Measurements from ENCODE around the gene IL22RA2. TPM values are rescaled to one million over a fixed set of nuclear protein-coding genes. Genes with fewer than 3 reads are reported as not detected.
A peak's percentile ranks its signal among the peaks of the same experiment; 100 is the strongest.

IL22RA2 gene
- total RNA-seq, 4 donors from 2014 or later, result not detected

DNA sequence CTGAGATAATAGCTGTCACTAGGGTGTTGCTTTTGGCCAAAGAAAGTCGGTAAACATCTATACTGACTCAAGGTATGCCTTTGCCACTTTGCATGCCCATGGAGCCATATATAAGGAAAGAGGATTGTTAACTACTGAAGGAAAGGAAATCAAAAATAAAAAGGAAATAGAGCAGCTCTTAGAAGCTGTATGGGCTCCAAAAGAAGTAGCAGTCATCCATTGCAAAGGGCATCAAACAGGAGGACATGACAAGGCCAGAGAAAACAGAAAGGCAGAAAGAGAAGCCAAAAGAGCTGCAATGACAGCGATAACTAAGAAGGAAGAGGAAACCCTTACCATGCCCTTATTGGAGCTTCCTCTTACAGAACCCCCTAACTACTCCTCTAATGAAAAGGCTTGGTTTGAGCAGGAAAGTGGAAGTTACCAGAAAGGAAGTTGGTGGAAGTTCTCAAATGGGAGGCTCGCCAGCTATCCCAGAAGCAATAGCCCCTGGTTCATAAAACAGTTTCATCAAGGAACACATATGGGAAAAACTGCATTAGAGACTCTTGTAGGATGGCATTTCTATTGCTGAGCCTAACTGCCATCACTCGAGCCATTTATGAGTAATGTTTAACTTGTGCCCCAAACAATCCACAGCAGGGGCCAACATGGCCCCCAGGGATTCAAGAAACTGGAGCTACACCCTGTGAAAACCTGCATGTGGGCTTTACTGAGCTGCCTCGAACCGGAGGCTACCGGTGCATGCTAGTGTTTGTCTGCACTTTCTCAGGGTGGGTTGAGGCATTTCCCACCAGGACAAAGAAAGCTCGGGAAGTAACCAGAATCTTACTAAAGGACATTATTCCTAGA is 7.0 kb downstream of the IL22RA2 start:
- Histone ChIP-seq H3K4me1 (peaks cover 0 to 3% (median 0%) of the 10 kb centered on the region in 4 donors), H3K27me3 (no peaks in the 10 kb centered on the region), H3K4me3 (no peak overlapping the region), H3K27ac (no peak overlapping the region), H3K36me3 (no peaks in the 10 kb centered on the region), H3K9me3 (no peaks in the 10 kb centered on the region)
- 78 to 82% methylated on average over 8 of the region's 8 CpGs for WGBS, 2 donors
- DNase-seq (ENCODE audit: low spot score in 2 of 2), result no peak
- TF ChIP-seq EP300 (IDR thresholded peaks at IDR 0.05), result peak in 1 of 2 donors; percentile 15
- no peak for TF ChIP-seq POLR2A (IDR thresholded peaks at IDR 0.05)

DNA sequence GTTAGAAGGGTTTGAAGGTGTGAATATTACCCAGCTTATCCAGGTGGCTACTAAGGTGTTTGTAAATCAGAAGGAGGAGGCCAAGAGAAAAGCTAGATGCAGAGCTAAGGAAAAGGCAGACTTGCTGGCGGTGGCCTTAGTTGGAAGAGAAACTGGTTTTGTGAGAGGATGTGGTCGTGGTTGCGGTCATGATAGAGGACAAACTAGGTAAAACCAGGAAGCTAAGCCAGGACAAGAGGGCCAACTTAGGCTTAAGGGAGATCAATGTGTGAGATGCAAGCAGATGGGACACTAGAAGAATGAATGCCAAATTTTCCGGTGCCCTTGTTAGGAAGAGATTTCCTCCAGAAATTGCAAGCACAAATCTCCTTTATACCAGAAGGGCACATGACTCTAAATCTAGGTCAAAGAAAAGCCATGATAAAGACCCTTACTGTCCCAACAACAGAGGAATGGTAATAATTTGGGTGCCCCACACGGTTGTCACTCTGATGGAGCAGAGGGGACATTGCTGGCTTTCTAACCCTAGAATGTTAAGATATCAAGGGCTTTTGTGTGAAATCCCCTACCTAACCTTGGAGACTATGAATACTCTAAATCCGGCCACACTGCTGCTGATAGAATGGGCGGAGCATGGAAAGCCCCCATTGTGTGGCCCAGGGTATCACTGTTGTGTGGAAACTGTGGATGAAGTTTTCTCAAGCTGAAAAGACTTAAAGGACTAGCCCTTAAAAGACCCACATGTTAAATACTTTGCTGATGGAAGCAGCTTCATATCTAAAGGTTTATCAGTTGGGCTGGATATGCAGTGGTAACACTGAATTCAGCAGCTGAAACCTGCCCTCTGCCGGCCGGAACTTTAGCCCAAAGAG is 7.8 kb downstream of the IL22RA2 start:
- 78 to 87% methylated on average over 9 of the region's 9 CpGs for WGBS, 2 donors

DNA sequence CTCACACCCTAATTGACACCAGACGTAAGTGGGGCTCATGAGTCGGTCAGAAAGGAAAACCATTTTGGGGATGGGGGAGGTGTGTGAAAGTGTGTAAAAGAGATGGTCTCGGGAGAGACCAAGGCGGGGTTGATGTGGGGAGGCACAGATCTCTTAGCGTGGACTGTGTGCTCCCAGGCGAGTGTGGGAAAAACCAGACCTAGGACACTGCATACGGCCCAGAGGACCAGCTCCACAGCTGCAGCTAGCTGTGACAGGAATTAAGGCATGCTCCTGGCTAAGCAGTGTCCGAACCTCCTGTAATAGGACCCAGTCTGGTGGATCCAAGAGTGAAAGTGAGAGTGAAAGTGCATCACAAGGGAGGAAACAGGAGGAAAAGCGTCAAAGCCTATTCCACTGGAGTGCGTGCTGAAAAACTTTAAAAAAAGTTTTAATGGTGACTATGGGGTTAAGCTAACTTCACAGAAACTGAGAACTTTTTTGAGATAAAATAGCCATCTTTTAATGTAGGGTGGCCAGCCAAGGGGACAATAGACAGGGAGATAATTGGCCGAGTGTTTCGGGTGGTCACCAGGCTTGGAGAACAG is 9.6 kb downstream of the IL22RA2 start:
- Histone ChIP-seq H3K27me3 (no peaks in the 10 kb centered on the region), H3K4me3 (no peak overlapping the region), H3K27ac (no peak overlapping the region), H3K9me3 (no peaks in the 10 kb centered on the region), H3K4me1 (no peaks in the 10 kb centered on the region), H3K36me3 (no peaks in the 10 kb centered on the region)
- DNase-seq (ENCODE audit: low spot score in 2 of 2), result no peak
- TF ChIP-seq, protein P1, sequence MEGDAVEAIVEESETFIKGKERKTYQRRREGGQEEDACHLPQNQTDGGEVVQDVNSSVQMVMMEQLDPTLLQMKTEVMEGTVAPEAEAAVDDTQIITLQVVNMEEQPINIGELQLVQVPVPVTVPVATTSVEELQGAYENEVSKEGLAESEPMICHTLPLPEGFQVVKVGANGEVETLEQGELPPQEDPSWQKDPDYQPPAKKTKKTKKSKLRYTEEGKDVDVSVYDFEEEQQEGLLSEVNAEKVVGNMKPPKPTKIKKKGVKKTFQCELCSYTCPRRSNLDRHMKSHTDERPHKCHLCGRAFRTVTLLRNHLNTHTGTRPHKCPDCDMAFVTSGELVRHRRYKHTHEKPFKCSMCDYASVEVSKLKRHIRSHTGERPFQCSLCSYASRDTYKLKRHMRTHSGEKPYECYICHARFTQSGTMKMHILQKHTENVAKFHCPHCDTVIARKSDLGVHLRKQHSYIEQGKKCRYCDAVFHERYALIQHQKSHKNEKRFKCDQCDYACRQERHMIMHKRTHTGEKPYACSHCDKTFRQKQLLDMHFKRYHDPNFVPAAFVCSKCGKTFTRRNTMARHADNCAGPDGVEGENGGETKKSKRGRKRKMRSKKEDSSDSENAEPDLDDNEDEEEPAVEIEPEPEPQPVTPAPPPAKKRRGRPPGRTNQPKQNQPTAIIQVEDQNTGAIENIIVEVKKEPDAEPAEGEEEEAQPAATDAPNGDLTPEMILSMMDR (IDR thresholded peaks at IDR 0.05), result no peak
- TF ChIP-seq POLR2A (IDR thresholded peaks at IDR 0.05) (no peak), EP300 (IDR thresholded peaks at IDR 0.05) (no peak)
- WGBS, 2 donors, result 81 to 92% methylated on average over 12 of the region's 12 CpGs

More for the DNA sequence above, 7.8 kb downstream of the IL22RA2 start:
- Histone ChIP-seq H3K4me3 (no peak overlapping the region), H3K36me3 (no peaks in the 10 kb centered on the region), H3K27ac (no peak overlapping the region), H3K27me3 (no peaks in the 10 kb centered on the region), H3K4me1 (no peaks in the 10 kb centered on the region), H3K9me3 (no peaks in the 10 kb centered on the region)
- no peak for DNase-seq (ENCODE audit: low spot score in 2 of 2)
- TF ChIP-seq POLR2A (IDR thresholded peaks at IDR 0.05) (no peak), EP300 (IDR thresholded peaks at IDR 0.05) (no peak)
- TF ChIP-seq, protein P1 (IDR thresholded peaks at IDR 0.05), result peak in 1 of 5 experiments; percentile 29

DNA sequence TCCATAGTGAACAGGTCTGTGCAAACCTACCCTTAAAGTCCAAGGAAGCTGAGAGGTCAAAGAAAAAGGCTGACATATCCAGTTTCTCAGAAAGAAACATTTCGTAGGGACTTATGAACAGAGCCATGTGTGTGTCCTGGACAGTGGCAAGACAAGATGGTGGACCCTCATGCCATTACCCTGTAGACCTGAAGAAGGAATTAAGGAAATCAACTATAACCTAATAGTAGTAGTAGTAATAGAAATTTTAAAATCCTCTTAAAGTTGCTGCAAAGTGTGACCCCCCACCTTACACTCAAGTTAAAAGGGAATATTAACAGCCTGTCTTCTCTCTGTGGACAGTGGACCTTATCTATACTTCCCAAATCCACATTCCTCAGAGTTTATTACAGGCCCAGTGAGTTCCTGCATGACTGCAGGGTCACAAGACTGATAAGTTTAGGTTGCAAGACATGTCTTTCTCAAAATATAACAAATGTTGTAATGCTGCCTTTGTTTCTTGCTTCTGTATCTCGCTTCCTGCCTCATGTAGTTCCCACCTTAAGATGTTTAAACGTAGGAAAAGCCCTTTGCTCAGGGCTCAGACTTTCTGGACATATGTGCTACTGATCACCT is 10.6 kb downstream of the IL22RA2 start:
- DNase-seq (ENCODE audit: low spot score in 2 of 2), result no peak
- no peak overlapping the region for H3K4me3 ChIP-seq
- H3K9me3 ChIP-seq, result no peaks in the 10 kb centered on the region
- no peaks in the 10 kb centered on the region for H3K36me3 ChIP-seq
- no peaks in the 10 kb centered on the region for H3K27me3 ChIP-seq
- no peak overlapping the region for H3K27ac ChIP-seq
- WGBS, 2 donors, result 74 to 82% methylated on average over 3 of the region's 3 CpGs
- TF ChIP-seq POLR2A (IDR thresholded peaks at IDR 0.05) (no peak), EP300 (IDR thresholded peaks at IDR 0.05) (no peak)
- TF ChIP-seq, protein P1 (IDR thresholded peaks at IDR 0.05), result no peak
- no peaks in the 10 kb centered on the region for H3K4me1 ChIP-seq

DNA sequence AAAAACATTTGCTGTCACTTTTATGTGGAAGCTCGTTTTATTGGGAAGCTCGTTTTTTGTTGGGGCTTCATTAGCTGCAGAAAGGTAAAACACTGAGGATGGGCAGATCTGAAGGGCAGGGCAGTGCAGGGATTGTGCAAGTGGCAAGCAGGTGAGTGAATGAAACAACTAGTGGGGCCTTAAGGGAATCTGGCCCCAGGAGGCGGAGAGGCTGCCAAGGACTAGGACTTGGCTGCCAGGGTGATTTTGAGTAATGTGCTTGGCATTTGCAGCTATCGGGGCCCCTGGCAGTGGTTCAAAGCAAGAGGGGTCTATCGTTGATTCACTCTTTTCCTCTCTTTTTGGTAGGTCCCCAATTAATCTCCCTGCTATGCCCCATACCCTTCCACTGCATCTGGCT is 11.5 kb downstream of the IL22RA2 start:
- Histone ChIP-seq H3K36me3 (no peaks in the 10 kb centered on the region), H3K27me3 (no peaks in the 10 kb centered on the region), H3K4me1 (no peaks in the 10 kb centered on the region), H3K4me3 (no peak overlapping the region), H3K9me3 (no peaks in the 10 kb centered on the region), H3K27ac (no peak overlapping the region)
- WGBS, 2 donors, result 75% methylated on average over 5 of the region's 5 CpGs
- DNase-seq (ENCODE audit: low spot score in 2 of 2), result no peak
- TF ChIP-seq, protein P1 (IDR thresholded peaks at IDR 0.05), result no peak
- TF ChIP-seq POLR2A (IDR thresholded peaks at IDR 0.05) (no peak), EP300 (IDR thresholded peaks at IDR 0.05) (no peak)

Measured in tibial nerve (tissue), 4 donors.